Forelimb muscle (tissue), 1 donor: ENCODE measurements around the gene TEX2. TPM values are rescaled to one million over a fixed set of nuclear protein-coding genes. Genes with fewer than 3 reads are reported as not detected.

Experiments used
- DNase-seq: peaks from one replicate; pipeline ENCODE4 v3.0.0-alpha.2; 2013; ENCODE audit warnings: low read depth
- polyA plus RNA-seq: library from polyadenylated mRNA; unstranded; fragments of 120-200 nt; gene quantifications from one replicate; pipeline ENCODE4 v1.2.1, GENCODE V29; 2013; ENCODE audit not compliant: insufficient read length

TEX2 gene
- polyA plus RNA-seq, 1 donor: 22.2 TPM

- no peak for DNase-seq
Observed at GRCh38 chr17:64269687-64270649, 6.9 kb upstream of the TEX2 start.

- DNase-seq: no peak
Observed at GRCh38 chr17:64264891-64265290, 1.8 kb upstream of the TEX2 start.

GRCh38 chr17:64262198-64262999 is 661 bp downstream of the TEX2 start:
- DNase-seq: no peak

GRCh38 chr17:64261417-64262145 is 1.5 kb downstream of the TEX2 start:
- DNase-seq: no peak

- DNase-seq: no peak
Observed at GRCh38 chr17:64260886-64261285, 2.2 kb downstream of the TEX2 start.

- no peak for DNase-seq
Observed at GRCh38 chr17:64259922-64260321, 3.1 kb downstream of the TEX2 start.

GRCh38 chr17:64259426-64259825 is 3.6 kb downstream of the TEX2 start:
- DNase-seq: no peak

- DNase-seq: no peak
Observed at GRCh38 chr17:64256913-64257807, 5.9 kb downstream of the TEX2 start.

- DNase-seq: no peak
Observed at GRCh38 chr17:64255764-64256163, 7.3 kb downstream of the TEX2 start.

- no peak for DNase-seq
Observed at GRCh38 chr17:64254755-64255154, 8.3 kb downstream of the TEX2 start.

GRCh38 chr17:64253470-64253869 is 9.6 kb downstream of the TEX2 start:
- no peak for DNase-seq

- no peak for DNase-seq
Observed at GRCh38 chr17:64252831-64253230, 10.2 kb downstream of the TEX2 start.

GRCh38 chr17:64250233-64250835 is 12.7 kb downstream of the TEX2 start:
- DNase-seq: no peak

- DNase-seq: no peak
Observed at GRCh38 chr17:64247836-64248235, 15.2 kb downstream of the TEX2 start.

- DNase-seq: no peak
Observed at GRCh38 chr17:64245218-64246145, 17.6 kb downstream of the TEX2 start.

- no peak for DNase-seq
Observed at GRCh38 chr17:64244165-64244564, 18.9 kb downstream of the TEX2 start.

GRCh38 chr17:64243340-64243739 is 19.7 kb downstream of the TEX2 start:
- DNase-seq: no peak

- no peak for DNase-seq
Observed at GRCh38 chr17:64242633-64243032, 20.4 kb downstream of the TEX2 start.

GRCh38 chr17:64240741-64241347 is 22.2 kb downstream of the TEX2 start:
- DNase-seq: peak; percentile 43
